Activated naive CD8-positive, alpha-beta T cell treated with anti-CD3 and anti-CD28 coated beads, Interleukin-2, amount 50 U/mL, for 24 hours (primary cell): ENCODE results near the gene CSTPP1.
"Not testable (repeated sequence)": the region's sequence is repeated elsewhere in the genome, so short reads cannot be mapped to it uniquely, and the experiment has no call there.

Experiments
- ATAC-seq: fragments of 150-1000 bp; cut with Tn5 transposase; one replicate; pipeline ENCODE4 v1.10.0; 2021
- DNase-seq: peaks from one replicate; pipeline ENCODE4 v3.0.0; 2021
- H3K27ac Mint-ChIP-seq: one replicate; pipeline ENCODE4 v1.8.0; 2021; ENCODE audit warnings: mild to moderate bottlenecking, mixed read lengths
- H3K27me3 Mint-ChIP-seq: one replicate; pipeline ENCODE4 v1.8.0; 2021; ENCODE audit warnings: mixed read lengths
- H3K36me3 Mint-ChIP-seq: one replicate; pipeline ENCODE4 v1.8.0; 2021; ENCODE audit warnings: low read depth, mixed read lengths
- H3K4me1 Mint-ChIP-seq: one replicate; pipeline ENCODE4 v1.8.0; 2021; ENCODE audit warnings: mixed read lengths
- H3K4me3 Mint-ChIP-seq: one replicate; pipeline ENCODE4 v1.8.0; 2021; ENCODE audit warnings: mild to moderate bottlenecking, moderate library complexity, mixed read lengths
- H3K9me3 Mint-ChIP-seq: one replicate; pipeline ENCODE4 v1.8.0; 2021; ENCODE audit warnings: mixed read lengths

Gene CSTPP1

DNA sequence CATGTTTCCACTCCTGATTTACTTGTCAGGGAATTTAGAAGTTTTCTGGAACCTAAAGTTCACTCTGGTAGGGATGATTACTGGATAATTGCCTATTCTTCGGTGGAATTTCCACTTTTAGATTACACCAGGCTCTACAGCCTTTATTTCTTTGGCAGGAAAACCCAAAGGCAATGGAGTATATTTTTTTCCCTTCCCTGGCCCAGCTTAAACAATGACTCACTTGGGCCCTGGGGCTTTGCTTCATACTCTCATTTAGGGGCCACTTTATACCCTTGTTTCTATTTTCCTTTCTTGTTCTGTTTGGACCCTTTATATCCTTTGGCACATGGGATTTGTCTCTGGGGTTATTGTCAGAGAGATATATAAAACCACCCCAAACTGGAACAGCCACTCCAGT is 114.7 kb downstream of the CSTPP1 start:
- Mint-ChIP-seq H3K36me3 (peaks cover 9% of the 10 kb centered on the region), H3K9me3 (no peaks in the 10 kb centered on the region), H3K27me3 (no peaks in the 10 kb centered on the region), H3K27ac (no peak overlapping the region), H3K4me1 (no peaks in the 10 kb centered on the region), H3K4me3 (no peak overlapping the region)
- ATAC-seq, result no peak
- DNase-seq, result no peak

DNA sequence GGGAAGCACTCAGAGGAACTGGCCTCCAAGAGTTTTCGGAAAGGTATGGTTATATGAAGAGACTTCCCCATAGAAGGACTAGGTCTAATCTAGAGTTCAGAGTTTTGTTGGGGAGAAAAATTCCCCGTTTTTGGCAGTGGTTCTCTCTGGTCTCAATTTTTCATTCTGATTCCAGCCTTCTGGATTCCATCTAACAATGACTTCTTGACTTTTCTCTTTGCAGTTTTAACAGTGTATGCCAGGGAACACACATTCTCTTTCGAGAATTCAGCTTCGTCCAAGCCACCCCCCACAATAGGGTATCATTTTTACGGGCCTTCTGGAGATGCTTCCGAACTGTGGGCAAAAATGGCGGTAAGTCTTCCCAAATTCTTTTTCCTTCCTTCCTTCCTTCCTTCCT is 115.6 kb downstream of the CSTPP1 start:
- Mint-ChIP-seq H3K27me3 (no peaks in the 10 kb centered on the region), H3K4me1 (no peaks in the 10 kb centered on the region), H3K27ac (no peak overlapping the region), H3K4me3 (no peak overlapping the region), H3K36me3 (peaks cover 15% of the 10 kb centered on the region), H3K9me3 (no peaks in the 10 kb centered on the region)
- DNase-seq (no peak), ATAC-seq (no peak)

DNA sequence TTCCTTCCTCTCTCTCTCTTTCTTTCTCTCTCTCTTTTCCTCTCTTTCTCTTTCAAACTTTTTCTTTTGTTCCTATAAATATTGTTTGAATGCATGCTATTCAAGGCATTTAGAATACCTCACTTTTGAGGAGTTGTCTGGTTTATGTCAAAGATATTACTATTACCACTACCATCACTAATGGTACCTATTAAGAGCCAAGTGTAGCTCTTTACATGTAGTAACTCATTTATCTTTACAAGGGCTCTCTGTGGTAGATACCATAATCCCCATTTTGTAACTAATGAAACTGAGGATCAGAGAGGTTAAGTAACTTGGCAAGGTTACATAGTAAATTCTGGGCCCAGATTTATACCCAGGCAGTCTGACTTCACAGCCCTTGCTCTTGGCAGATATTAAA is 116.0 kb downstream of the CSTPP1 start:
- Mint-ChIP-seq H3K27ac (no peak overlapping the region), H3K9me3 (no peaks in the 10 kb centered on the region), H3K4me1 (no peaks in the 10 kb centered on the region), H3K27me3 (no peaks in the 10 kb centered on the region), H3K4me3 (no peak overlapping the region), H3K36me3 (peaks cover 18% of the 10 kb centered on the region)
- ATAC-seq (no peak), DNase-seq (no peak)

DNA sequence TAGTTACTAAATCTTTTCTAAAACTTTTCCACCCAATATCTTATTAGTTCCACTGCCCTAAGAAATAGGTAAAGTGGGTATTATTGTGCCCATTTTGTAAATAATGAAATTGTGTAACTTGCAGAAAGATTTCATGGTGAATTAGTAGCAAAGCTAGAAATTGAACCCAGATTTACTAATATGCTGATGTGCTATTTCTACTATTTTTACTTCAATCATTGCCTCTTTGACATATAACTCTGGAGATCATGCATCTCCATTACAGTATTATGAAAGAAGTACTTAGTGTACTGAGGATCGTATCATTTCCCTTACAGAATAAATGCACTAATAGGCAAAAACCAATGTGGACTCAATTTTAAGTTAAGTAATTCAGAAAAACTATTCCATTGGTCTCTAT is 119.0 kb downstream of the CSTPP1 start:
- H3K9me3 Mint-ChIP-seq, result no peaks in the 10 kb centered on the region
- DNase-seq, result no peak
- no peak overlapping the region for H3K4me3 Mint-ChIP-seq
- no peak for ATAC-seq
- H3K36me3 Mint-ChIP-seq, result peaks cover 22% of the 10 kb centered on the region
- no peak overlapping the region for H3K27ac Mint-ChIP-seq
- H3K27me3 Mint-ChIP-seq, result no peaks in the 10 kb centered on the region
- H3K4me1 Mint-ChIP-seq, result no peaks in the 10 kb centered on the region

DNA sequence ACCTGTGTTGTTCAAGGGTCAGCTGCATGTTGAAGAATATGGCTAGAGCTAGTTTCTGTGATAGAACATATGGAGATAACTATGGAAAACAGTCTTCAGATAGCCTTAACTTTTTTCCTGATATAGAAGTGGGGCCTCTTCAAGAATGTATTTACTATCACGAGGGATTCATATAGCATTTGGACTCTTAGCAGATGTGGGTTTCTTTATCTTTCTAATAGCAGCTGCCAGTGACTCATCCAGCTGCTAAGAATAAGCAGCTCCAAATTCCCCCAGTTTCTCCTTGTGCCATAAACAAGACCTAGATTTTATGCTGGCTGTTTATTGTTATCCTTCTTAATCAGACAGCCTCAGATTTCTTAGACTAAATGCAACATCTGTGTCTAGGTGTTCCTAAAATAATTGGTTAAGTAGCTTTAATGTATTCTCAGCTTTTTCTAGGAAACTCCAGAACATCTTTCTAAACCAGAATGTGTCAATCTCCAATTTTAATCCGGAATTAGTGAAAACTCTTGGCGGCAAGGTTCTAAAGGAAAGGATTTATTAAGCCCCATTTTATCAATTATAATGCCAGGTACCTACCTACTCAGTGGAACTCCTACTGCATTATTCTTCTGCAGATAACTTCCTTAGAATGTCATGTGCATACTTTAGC is 119.8 kb downstream of the CSTPP1 start:
- no peaks in the 10 kb centered on the region for H3K27me3 Mint-ChIP-seq
- H3K9me3 Mint-ChIP-seq, result no peaks in the 10 kb centered on the region
- no peak overlapping the region for H3K27ac Mint-ChIP-seq
- H3K4me3 Mint-ChIP-seq, result no peak overlapping the region
- no peak for ATAC-seq
- H3K4me1 Mint-ChIP-seq, result peaks cover 5% of the 10 kb centered on the region
- DNase-seq, result no peak
- peaks cover 26% of the 10 kb centered on the region for H3K36me3 Mint-ChIP-seq

DNA sequence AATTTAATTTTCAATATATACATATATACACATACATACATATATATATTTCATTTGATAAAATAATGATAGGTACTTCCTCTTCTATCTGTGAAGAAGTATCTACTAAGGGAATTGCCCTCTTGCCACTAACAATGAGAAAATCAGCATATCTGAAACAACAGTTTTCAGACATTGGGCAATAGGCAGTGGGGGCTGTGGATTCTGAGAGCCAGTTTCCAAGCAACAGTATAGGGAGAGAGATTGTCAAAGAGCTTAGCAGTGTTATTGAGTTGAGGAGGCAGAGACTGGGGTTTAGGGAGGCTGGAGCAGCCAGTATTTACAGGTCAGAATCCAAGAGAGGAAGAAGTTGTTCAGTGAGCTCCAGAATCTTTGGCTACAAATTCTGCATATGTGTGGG is 120.8 kb downstream of the CSTPP1 start:
- H3K27ac Mint-ChIP-seq, result no peak overlapping the region
- no peaks in the 10 kb centered on the region for H3K9me3 Mint-ChIP-seq
- no peaks in the 10 kb centered on the region for H3K27me3 Mint-ChIP-seq
- H3K4me3 Mint-ChIP-seq, result no peak overlapping the region
- ATAC-seq (no peak), DNase-seq (no peak)
- peaks cover 5% of the 10 kb centered on the region for H3K4me1 Mint-ChIP-seq
- H3K36me3 Mint-ChIP-seq, result peaks cover 26% of the 10 kb centered on the region

DNA sequence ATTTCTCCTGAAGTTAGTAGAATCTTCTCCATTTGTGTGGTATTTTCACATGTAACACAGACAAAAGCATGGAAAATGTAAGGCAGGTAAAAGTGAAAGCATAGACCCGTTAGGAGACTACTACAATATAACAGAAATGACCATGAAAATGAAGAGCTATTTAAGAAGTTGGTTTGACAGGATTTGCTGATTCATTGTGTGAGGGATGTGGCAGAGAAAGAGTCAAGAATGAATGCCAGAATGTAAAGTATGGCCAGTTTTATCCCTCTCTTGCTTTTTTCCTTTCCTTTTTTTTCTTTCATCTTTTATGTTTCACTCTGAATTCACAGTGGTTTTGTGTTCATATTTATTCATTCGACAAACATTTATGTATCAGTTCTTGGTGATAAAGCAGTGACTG is 124.2 kb downstream of the CSTPP1 start:
- Mint-ChIP-seq H3K36me3 (peaks cover 20% of the 10 kb centered on the region), H3K4me1 (peaks cover 5% of the 10 kb centered on the region), H3K4me3 (no peak overlapping the region), H3K9me3 (peaks cover 3% of the 10 kb centered on the region), H3K27me3 (no peaks in the 10 kb centered on the region), H3K27ac (peak overlapping the region; percentile 34)
- no peak for ATAC-seq
- DNase-seq, result no peak

DNA sequence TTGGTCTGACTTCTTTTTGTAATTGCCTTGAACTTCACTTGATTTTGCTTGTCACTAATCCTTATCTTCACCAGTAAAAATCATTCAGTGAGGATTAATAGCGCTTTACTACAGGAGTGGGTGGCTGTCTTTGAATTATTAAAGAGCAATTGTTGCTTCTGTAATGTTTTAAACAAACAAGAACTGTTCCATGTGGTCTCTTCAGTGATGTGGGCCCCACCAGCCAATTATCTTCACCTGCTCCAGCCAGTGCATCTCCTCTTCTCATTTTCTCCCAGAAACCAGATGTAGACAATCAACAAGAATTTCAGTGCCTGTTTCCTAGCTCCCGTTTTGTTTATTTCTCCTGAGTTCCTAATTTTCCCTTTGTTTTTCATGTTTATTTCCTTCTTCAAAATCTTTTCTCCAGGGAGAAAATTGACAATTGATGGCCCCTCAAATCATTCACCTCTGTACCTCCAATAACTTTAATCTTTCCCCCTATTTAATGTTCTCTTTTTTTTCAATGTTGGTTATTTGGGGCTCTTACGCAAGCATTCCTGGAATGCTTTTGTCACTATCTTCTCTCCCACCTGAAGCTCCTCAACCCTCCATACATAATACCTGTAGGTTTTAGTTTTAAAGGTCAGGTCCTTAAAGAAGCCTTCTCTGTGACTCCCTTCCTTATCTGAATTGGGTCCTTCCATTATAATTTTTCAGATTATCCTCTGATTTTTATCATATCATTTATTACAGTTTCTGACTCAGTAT is 125.0 kb downstream of the CSTPP1 start:
- Mint-ChIP-seq H3K9me3 (peaks cover 3% of the 10 kb centered on the region), H3K4me1 (peaks cover 5% of the 10 kb centered on the region), H3K36me3 (peaks cover 18% of the 10 kb centered on the region), H3K27me3 (no peaks in the 10 kb centered on the region), H3K4me3 (no peak overlapping the region), H3K27ac (no peak overlapping the region)
- no peak for ATAC-seq
- DNase-seq, result no peak

DNA sequence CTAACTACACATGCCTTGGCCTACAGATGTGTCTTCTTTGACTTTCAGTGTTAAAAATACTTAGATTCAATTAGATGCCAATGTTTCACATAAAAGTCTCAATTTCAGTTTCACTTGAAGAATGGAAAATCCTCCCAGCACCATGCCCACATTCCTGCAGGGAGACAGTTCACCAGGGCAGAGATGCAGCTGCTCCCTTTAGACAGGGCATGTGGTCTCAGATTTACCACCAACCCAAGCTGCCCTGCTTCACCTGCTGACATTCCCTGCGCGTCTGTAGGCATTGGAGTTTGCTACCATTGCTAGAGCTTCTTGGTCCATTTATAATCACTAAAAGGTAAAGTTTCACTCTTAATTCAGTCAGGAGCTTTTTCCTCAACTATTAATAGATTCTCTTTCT is 126.2 kb downstream of the CSTPP1 start:
- DNase-seq (no peak), ATAC-seq (no peak)
- Mint-ChIP-seq H3K27ac (no peak overlapping the region), H3K36me3 (peaks cover 10% of the 10 kb centered on the region), H3K4me3 (no peak overlapping the region), H3K9me3 (peaks cover 3% of the 10 kb centered on the region), H3K4me1 (peaks cover 5% of the 10 kb centered on the region), H3K27me3 (no peaks in the 10 kb centered on the region)

DNA sequence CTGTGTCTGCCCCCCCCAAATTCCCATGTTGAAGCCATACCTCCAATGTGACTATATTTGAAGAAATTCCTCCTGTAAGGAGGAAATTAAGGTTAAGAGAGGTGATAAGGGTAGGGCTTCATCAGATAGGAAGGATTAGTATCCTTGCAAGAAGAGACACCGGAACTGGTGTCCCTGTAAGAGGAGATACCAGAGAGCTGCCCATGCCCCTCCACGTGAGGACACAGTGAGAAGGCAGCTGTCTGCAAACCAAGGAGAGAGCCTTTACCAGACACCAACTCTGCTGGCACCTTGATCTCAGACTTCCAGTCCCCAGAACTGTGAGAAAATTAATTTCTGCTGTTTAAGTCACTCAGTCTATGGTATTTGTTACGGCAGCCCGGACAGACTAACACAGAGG is 130.8 kb downstream of the CSTPP1 start:
- no peak overlapping the region for H3K27ac Mint-ChIP-seq
- no peaks in the 10 kb centered on the region for H3K4me1 Mint-ChIP-seq
- no peak overlapping the region for H3K4me3 Mint-ChIP-seq
- H3K9me3 Mint-ChIP-seq, result peaks cover 3% of the 10 kb centered on the region
- H3K36me3 Mint-ChIP-seq, result peaks cover 4% of the 10 kb centered on the region
- DNase-seq, result no peak
- no peak for ATAC-seq
- no peaks in the 10 kb centered on the region for H3K27me3 Mint-ChIP-seq

DNA sequence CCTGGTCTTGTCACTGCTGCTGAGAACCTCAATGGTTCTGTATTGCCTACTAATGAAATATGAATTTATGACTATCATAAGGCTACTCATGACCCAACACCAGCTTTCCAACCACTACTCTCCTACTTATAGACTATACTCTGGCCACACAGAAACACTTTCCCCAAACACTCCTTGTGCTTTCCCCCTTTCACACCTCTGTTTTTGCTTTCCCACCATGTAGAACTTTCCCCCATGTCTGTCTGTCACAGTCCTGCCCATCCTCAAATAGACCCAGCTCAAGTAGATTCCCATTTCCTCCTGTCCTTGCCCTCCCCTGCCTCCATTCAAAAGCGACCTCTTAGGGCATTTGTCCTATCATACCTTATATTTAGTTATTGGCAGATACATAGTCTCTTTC is 134.2 kb downstream of the CSTPP1 start:
- H3K27me3 Mint-ChIP-seq, result no peaks in the 10 kb centered on the region

DNA sequence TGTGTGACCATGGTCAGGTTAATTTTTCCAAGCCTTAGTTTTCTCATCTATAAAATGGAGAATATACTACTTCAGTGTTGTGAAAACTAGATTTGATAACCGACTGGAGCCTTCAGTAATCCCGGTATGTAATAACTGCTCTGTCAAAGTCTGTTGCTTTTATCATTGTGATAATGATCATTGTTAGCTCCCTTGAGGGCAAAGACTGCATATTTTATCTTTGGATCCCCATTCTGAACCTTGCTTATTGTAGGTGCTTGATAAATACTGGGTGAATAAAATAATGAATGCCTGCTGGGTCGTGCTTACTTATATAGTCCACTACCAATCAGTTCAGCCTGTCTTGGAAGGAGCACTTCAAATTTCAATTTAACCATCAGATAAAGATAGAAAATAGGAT is 134.8 kb downstream of the CSTPP1 start:
- no peak for DNase-seq
- Mint-ChIP-seq H3K4me3 (no peak overlapping the region), H3K4me1 (no peaks in the 10 kb centered on the region), H3K27me3 (no peaks in the 10 kb centered on the region), H3K9me3 (no peaks in the 10 kb centered on the region), H3K27ac (no peak overlapping the region), H3K36me3 (no peaks in the 10 kb centered on the region)
- ATAC-seq, result no peak

More for the DNA sequence above, 134.2 kb downstream of the CSTPP1 start:
- no peak for DNase-seq
- Mint-ChIP-seq H3K9me3 (no peaks in the 10 kb centered on the region), H3K36me3 (no peaks in the 10 kb centered on the region), H3K4me3 (no peak overlapping the region), H3K4me1 (no peaks in the 10 kb centered on the region), H3K27ac (no peak overlapping the region)
- ATAC-seq, result no peak

DNA sequence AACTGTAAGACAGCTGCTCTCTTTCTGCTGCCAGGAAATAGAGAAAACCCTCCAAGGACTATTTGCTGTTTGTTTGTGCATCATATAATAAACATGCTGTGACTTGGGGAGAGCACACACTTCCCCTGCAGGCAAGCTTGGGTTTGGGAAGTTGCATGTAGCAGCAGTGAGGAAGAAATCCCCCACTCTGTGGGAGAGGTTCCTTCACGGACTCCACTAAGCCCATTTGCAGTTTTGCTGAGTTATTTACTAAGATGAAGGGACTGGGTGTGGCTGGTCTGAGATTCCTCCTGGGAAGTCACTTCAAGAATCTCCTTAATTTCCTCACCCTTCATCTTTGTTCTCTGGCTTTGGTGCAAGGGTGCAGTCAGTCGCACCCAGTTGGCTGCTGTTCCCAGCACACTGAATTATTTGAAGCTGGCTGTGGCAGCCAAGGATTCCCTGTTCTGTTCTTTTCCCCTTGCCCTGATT is 135.3 kb downstream of the CSTPP1 start:
- DNase-seq (no peak), ATAC-seq (no peak)
- Mint-ChIP-seq H3K36me3 (no peaks in the 10 kb centered on the region), H3K4me1 (no peaks in the 10 kb centered on the region), H3K27ac (no peak overlapping the region), H3K27me3 (no peaks in the 10 kb centered on the region), H3K9me3 (no peaks in the 10 kb centered on the region), H3K4me3 (no peak overlapping the region)

DNA sequence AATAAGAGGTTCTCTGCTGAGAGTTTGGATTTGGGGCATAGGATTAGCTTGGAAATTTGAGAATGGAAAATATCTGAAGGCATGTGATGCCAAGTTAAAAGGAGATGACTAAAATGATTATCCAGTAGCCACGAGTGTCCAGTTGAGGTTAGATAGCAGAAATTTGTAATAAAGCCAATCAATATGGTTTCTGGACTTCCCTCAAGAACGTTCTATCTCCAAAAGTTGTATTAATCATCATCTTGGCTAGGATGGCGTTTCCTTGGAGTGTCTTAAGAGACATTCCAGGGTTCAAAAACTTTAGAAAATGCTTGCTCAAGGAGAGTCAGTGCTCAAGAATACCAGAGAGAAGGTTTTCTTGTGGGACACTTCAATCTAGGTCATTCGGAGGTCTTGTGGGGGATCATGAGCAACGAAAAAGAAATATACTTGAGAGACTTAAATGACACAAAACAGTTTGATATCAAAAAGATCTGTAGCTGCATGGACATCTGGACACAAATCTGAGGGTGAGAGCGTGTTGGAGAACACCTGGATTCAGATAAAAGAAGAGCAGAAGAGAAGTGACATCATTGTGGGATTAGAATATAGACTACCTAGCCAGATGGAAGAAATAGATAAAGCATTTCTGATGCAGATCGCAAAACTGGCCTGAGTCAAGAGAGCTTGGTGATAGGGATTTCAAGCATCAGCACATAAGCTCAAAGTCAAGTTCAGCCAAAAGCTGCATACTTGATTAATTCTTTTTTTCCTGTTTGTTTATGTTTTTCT is 142.4 kb downstream of the CSTPP1 start:
- no peak overlapping the region for H3K4me3 Mint-ChIP-seq
- H3K36me3 Mint-ChIP-seq, result no peaks in the 10 kb centered on the region
- peaks cover 6% of the 10 kb centered on the region for H3K4me1 Mint-ChIP-seq

DNA sequence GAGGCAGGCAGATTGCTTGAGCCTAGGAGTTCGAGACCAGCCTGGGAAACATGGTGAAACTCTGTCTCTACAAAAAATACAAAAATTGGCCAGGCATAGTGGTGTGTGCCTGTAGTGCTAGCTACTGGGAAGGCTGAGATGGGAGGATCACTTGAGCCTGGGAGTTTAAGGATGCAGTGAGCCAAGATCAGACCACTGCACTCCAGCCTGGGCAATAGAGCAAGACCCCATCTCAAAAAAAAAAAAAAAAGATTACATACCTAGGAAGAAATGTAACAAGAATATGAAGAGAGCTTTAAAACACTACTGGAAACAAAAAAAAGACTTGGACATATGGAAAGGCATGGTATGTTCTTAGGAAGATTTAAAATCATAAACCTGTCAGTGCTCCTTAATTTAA is 144.2 kb downstream of the CSTPP1 start:
- not testable (repeated sequence) for H3K9me3 Mint-ChIP-seq, H3K27ac Mint-ChIP-seq, H3K4me1 Mint-ChIP-seq, H3K4me3 Mint-ChIP-seq, H3K36me3 Mint-ChIP-seq, H3K27me3 Mint-ChIP-seq, DNase-seq, ATAC-seq

More for the DNA sequence above, 142.4 kb downstream of the CSTPP1 start:
- ATAC-seq (no peak), DNase-seq (no peak)
- H3K27ac Mint-ChIP-seq, result no peak overlapping the region
- no peaks in the 10 kb centered on the region for H3K27me3 Mint-ChIP-seq
- no peaks in the 10 kb centered on the region for H3K9me3 Mint-ChIP-seq
